CD14-positive monocyte (primary cell): ENCODE measurements around the gene PFDN5. TPM values are rescaled to one million over a fixed set of nuclear protein-coding genes. Genes with fewer than 3 reads are reported as not detected.

ENCODE experiments used
- DNase-seq, 3 donors: peaks; one replicate each; pipeline ENCODE4 v3.0.0-alpha.2; 2011 to 2022
- H2AFZ ChIP-seq: 2 replicates; pipeline ENCODE4 v1.6.0; 2012; ENCODE audit warnings: mild to moderate bottlenecking, low read depth, low read length, inconsistent platforms; ENCODE audit not compliant: insufficient read depth, poor library complexity, severe bottlenecking
- H3K27ac ChIP-seq, 2 donors: 1 replicate in 1 of 2; 2 replicates in 1 of 2; pipeline ENCODE4 v1.5.1; 2012 to 2013; ENCODE audit warnings: low read length in 2 of 2, control low read depth in 1 of 2, inconsistent platforms in 1 of 2, low read depth in 1 of 2, mild to moderate bottlenecking in 1 of 2
- H3K27me3 ChIP-seq, 2 donors: one replicate each; pipeline versions ENCODE4 v1.6.0 to v1.6.1; 2011 to 2013; ENCODE audit warnings: low read length in 2 of 2; ENCODE audit not compliant: control insufficient read depth in 2 of 2, insufficient read depth in 2 of 2
- H3K36me3 ChIP-seq, 2 donors: replicated peaks in 1 of 2; 1 replicate in 1 of 2; 2 replicates in 1 of 2; pipeline versions ENCODE4 v1.5.1 to v1.6.1; 2012 to 2013; ENCODE audit warnings: low read length in 2 of 2, control low read depth in 1 of 2, inconsistent platforms in 1 of 2, mild to moderate bottlenecking in 1 of 2; ENCODE audit not compliant: insufficient read depth in 2 of 2, control insufficient read depth in 1 of 2
- H3K4me1 ChIP-seq, 2 donors: 1 replicate in 1 of 2; 2 replicates in 1 of 2; pipeline versions ENCODE4 v1.5.1 to v1.6.1; 2012 to 2013; ENCODE audit warnings: low read length in 2 of 2, control low read depth in 1 of 2, inconsistent platforms in 1 of 2, mild to moderate bottlenecking in 1 of 2, moderate library complexity in 1 of 2; ENCODE audit not compliant: insufficient read depth in 2 of 2, control insufficient read depth in 1 of 2
- H3K4me2 ChIP-seq: replicated peaks from 2 replicates; pipeline ENCODE3; 2012; ENCODE audit warnings: low read length, moderate library complexity, mild to moderate bottlenecking; ENCODE audit not compliant: poor library complexity, severe bottlenecking; ENCODE audit errors: extremely low read depth
- H3K4me3 ChIP-seq, 3 experiments: fragments of 200-600 bp in 1 of 3; sonication (generic) in 1 of 3; replicated peaks in 1 of 3; 1 replicate in 2 of 3; 2 replicates in 1 of 3; pipeline ENCODE4 v1.5.1; 2011 to 2013; ENCODE audit warnings: low read length in 3 of 3, mild to moderate bottlenecking in 3 of 3, control low read depth in 2 of 3, low read depth in 2 of 3, inconsistent platforms in 1 of 3, moderate library complexity in 1 of 3
- H3K79me2 ChIP-seq: 2 replicates; pipeline ENCODE4 v1.6.0; 2012; ENCODE audit warnings: mild to moderate bottlenecking, control low read depth, inconsistent platforms, low read length, moderate library complexity; ENCODE audit not compliant: insufficient read depth
- H3K9ac ChIP-seq: 2 replicates; pipeline ENCODE4 v1.6.0; 2017; ENCODE audit warnings: low read length, mild to moderate bottlenecking; ENCODE audit not compliant: insufficient read depth, poor library complexity, severe bottlenecking
- H3K9me3 ChIP-seq, 2 donors: replicated peaks in 1 of 2; 1 replicate in 1 of 2; 2 replicates in 1 of 2; pipeline versions ENCODE4 v1.5.1 to v1.6.1; 2012 to 2013; ENCODE audit warnings: low read length in 2 of 2, control low read depth in 1 of 2; ENCODE audit not compliant: control insufficient read depth in 1 of 2, insufficient read depth in 1 of 2
- H4K20me1 ChIP-seq: 2 replicates; pipeline ENCODE4 v1.6.0; 2012; ENCODE audit warnings: mild to moderate bottlenecking, low read length, control low read depth, moderate library complexity; ENCODE audit not compliant: insufficient read depth
- H3K27ac Mint-ChIP-seq, 7 donors: one replicate each; pipeline ENCODE4 v1.8.0; 2020; ENCODE audit warnings: mild to moderate bottlenecking in 7 of 7, mixed read lengths in 7 of 7, moderate library complexity in 6 of 7, inconsistent platforms in 2 of 7
- H3K27me3 Mint-ChIP-seq, 3 donors: one replicate each; pipeline ENCODE4 v1.8.0; 2021 to 2022; ENCODE audit warnings: low read depth in 3 of 3, mild to moderate bottlenecking in 3 of 3, mixed read lengths in 3 of 3, moderate library complexity in 3 of 3, inconsistent platforms in 1 of 3
- H3K36me3 Mint-ChIP-seq, 2 donors: one replicate each; pipeline ENCODE4 v1.8.0; 2020; ENCODE audit warnings: mixed read lengths in 2 of 2, inconsistent platforms in 1 of 2, mild to moderate bottlenecking in 1 of 2
- H3K4me1 Mint-ChIP-seq: one replicate; pipeline ENCODE4 v1.8.0; 2020; ENCODE audit warnings: mild to moderate bottlenecking, mixed read lengths
- H3K4me3 Mint-ChIP-seq, 2 donors: one replicate each; pipeline ENCODE4 v1.8.0; 2020; ENCODE audit warnings: mild to moderate bottlenecking in 2 of 2, mixed read lengths in 2 of 2, moderate library complexity in 1 of 2
- H3K9me3 Mint-ChIP-seq, 7 donors: one replicate each; pipeline ENCODE4 v1.8.0; 2020 to 2022; ENCODE audit warnings: mixed read lengths in 7 of 7, mild to moderate bottlenecking in 6 of 7, moderate library complexity in 6 of 7, inconsistent platforms in 2 of 7
- WGBS: methylation state at CpG from one replicate; pipeline ENCODE4 v1.1.5; 2013; ENCODE audit warnings: missing lambda C conversion rate; ENCODE audit not compliant: insufficient coverage; 5-methylcytosine and 5-hydroxymethylcytosine counted together
- intact Hi-C, 2 donors: fragments of 100-400 bp; cut with micrococcal nuclease; formaldehyde crosslinking; loops; one replicate each; pipeline versions ENCODE4 v1.15.0 to v1.15.1; 2023
- polyA plus RNA-seq, 3 donors: library from polyadenylated mRNA; depleted of rRNA in 1 of 3; unstranded in 2 of 3; stranded (reverse) in 1 of 3; fragments of 300-500 nt in 2 of 3; fragments of >200 nt in 1 of 3; fragmentation: Illumina TruSeq in 2 of 3; gene quantifications; 1 replicate in 2 of 3; 2 replicates in 1 of 3; pipeline ENCODE4 v1.2.3, GENCODE V29; 2012 to 2021
- TF ChIP-seq, protein P1 (sequence below): fragments of 200-600 bp; IDR thresholded peaks from one replicate; pipeline ENCODE4 v1.8.0; 2022; ENCODE audit warnings: antibody characterized with exemption, mild to moderate bottlenecking

Gene PFDN5
- polyA plus RNA-seq, 3 donors = 1,474 to 2,196 (median 1,751) TPM

DNA sequence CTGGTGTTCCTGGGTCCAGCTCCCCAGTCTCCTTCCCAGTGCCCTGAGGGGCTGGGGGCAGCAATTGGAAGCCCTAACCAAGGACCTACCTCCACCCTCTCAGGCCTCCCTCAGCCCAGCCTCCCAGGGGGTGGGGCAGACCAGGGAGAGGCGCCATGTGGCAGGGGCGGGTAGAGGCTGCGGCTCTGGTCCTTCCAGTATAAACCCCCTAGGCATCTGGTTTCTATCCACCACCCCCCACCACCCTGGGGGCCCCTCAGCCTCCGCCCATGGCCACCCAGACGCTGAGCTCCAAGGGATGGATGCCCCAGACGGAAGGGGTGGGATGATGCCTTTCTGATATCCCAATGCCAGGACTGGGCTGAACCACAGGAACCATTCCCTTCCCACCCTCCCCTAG, 43.6 kb downstream of the PFDN5 start:
- H3K36me3 ChIP-seq = no peaks in the 10 kb centered on the region
- Mint-ChIP-seq H3K9me3 (peaks cover 0 to 5% (median 0%) of the 10 kb centered on the region in 7 donors), H3K4me1 (peaks cover 21% of the 10 kb centered on the region), H3K4me3 (no peak overlapping the region), H3K36me3 (peaks cover 0 to 2% of the 10 kb centered on the region in 2 donors), H3K27ac (no peak overlapping the region), H3K27me3 (peaks cover 47 to 69% (median 49%) of the 10 kb centered on the region in 3 donors)
- H4K20me1 ChIP-seq = no peaks in the 10 kb centered on the region
- no peaks in the 10 kb centered on the region for H3K9me3 ChIP-seq
- H3K9ac ChIP-seq = no peak overlapping the region
- no peak overlapping the region for H3K4me3 ChIP-seq
- H3K27me3 ChIP-seq = peaks cover 5 to 39% of the 10 kb centered on the region in 2 donors
- H3K27ac ChIP-seq = no peak overlapping the region
- TF ChIP-seq, protein P1, sequence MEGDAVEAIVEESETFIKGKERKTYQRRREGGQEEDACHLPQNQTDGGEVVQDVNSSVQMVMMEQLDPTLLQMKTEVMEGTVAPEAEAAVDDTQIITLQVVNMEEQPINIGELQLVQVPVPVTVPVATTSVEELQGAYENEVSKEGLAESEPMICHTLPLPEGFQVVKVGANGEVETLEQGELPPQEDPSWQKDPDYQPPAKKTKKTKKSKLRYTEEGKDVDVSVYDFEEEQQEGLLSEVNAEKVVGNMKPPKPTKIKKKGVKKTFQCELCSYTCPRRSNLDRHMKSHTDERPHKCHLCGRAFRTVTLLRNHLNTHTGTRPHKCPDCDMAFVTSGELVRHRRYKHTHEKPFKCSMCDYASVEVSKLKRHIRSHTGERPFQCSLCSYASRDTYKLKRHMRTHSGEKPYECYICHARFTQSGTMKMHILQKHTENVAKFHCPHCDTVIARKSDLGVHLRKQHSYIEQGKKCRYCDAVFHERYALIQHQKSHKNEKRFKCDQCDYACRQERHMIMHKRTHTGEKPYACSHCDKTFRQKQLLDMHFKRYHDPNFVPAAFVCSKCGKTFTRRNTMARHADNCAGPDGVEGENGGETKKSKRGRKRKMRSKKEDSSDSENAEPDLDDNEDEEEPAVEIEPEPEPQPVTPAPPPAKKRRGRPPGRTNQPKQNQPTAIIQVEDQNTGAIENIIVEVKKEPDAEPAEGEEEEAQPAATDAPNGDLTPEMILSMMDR = no peak
- H3K4me1 ChIP-seq = peaks cover 6 to 9% of the 10 kb centered on the region in 2 donors
- no peak overlapping the region for H3K4me2 ChIP-seq
- no peak overlapping the region for H2AFZ ChIP-seq
- no CpG with 5 or more reads among the region's 6 CpGs for WGBS
- intact Hi-C loops = no loop called here
- no peak for DNase-seq
- no peaks in the 10 kb centered on the region for H3K79me2 ChIP-seq

DNA sequence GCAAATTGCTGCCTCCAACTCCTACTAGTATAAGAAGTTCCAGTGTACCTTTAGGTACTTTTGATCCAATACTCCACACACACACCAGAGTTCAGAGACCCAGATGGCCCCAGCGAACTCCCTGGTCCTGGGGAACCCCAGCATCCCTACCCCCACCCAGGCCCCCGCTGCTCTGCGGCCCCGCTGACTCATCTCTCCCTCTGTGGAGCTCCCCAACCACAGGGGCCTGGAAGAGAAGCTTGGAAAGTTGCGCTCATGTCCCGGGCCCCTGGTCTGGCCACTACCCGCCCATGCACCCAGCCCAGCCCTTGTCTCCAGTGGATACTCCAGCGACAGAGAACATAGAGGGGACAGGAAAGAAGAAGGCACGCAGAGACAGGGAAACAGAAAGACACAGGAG, 45.1 kb downstream of the PFDN5 start:
- Histone ChIP-seq H3K9ac (no peak overlapping the region), H3K79me2 (no peaks in the 10 kb centered on the region), H3K4me3 (no peak overlapping the region), H3K27me3 (peaks cover 5 to 45% of the 10 kb centered on the region in 2 donors), H4K20me1 (no peaks in the 10 kb centered on the region), H3K36me3 (no peaks in the 10 kb centered on the region), H3K4me1 (peaks cover 15 to 21% of the 10 kb centered on the region in 2 donors), H3K4me2 (no peak overlapping the region), H3K9me3 (no peaks in the 10 kb centered on the region), H2AFZ (no peak overlapping the region), H3K27ac (no peak overlapping the region)
- Mint-ChIP-seq H3K27me3 (peaks cover 45 to 72% (median 52%) of the 10 kb centered on the region in 3 donors), H3K27ac (no peak overlapping the region), H3K4me1 (peaks cover 31% of the 10 kb centered on the region), H3K4me3 (no peak overlapping the region), H3K36me3 (peaks cover 0 to 5% of the 10 kb centered on the region in 2 donors), H3K9me3 (peaks cover 0 to 10% (median 2%) of the 10 kb centered on the region in 7 donors)
- TF ChIP-seq, protein P1 = no peak
- WGBS = 59% methylated on average over 9 of the region's 9 CpGs
- no peak for DNase-seq
- intact Hi-C loops = no loop called here
